SH-SY5Y (cell line): ENCODE results near the gene FAM135A.
A peak's percentile ranks its signal among the peaks of the same experiment; 100 is the strongest.

Source experiments
- GATA2 ChIP-seq: IDR thresholded peaks from 2 replicates; pipeline ENCODE4 v1.6.1; 2011; ENCODE audit warnings: mild to moderate bottlenecking, low read depth, low read length
- GATA3 ChIP-seq: IDR thresholded peaks from 2 replicates; pipeline ENCODE4 v1.6.1; 2011; ENCODE audit warnings: low read depth, mild to moderate bottlenecking, low read length, moderate library complexity

The FAM135A gene

DNA sequence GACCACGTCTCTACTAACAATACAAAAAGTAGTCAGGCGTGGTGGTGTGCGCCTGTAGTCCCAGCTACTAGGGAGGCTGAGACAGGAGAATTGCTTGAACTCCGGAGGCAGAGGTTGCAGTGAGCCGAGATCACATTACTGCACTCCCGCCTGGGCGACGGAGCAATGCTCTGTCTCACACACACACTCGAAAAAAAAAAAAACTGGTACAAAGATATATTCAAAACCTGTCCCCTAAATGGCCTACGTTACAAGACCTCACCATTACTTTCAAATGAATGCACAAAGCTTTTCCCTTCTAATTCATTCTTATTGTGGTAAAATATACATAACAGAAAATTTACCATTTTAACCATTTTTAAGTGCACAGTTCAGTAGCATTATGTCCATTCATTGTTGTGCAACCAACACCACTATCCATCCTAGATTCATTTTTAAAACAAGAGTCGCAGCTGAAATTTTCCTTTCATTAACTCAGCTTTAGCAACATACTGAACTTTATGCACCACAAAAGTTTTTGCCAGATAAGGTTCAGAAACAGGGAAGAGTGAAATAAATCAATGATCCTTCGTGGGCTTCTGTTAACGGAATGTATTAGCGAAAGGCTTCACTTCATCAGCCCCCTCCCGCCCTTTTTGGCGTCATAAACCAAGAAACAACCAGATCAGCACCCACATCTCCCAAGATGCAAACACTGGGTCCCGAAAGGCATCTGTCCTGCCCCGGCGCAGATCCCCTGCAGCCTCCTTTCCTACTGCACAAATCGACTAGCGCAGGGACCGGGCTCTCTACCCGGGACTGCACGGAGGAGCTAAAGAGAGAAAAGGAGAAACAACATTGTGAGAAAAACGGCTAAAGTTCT is 825 bp upstream of the FAM135A start:
- TF ChIP-seq GATA2 (no peak), GATA3 (no peak)

DNA sequence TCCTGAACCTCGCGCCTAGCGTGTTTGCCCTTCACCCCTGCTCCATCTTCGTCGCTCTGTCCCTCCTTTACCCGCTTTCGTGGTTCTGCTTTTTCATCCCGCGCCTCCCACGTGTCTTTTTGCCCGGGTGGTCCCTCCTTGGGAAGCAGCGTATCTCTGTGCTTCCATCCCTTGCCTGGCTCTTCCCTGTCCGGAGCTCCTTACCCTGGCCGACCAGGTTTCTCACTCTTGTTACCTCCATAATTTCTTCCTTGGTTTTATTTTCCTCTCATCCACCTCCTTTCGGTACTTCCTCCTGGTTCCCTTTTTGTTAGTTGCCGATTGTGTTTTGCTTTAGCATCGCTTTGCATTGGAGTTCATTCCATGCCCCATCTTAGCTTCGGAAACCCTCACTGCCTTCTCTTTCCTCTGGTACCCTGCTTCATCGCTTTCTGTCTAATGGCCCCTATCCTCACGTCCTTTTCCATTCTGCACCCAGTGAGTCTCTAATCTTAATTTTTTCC is 735 bp downstream of the FAM135A start:
- no peak for TF ChIP-seq GATA2
- TF ChIP-seq GATA3, result no peak

- TF ChIP-seq GATA3 (no peak), GATA2 (no peak)
Observed at GRCh38 chr6:70414813-70415212, 1.5 kb downstream of the FAM135A start.

DNA sequence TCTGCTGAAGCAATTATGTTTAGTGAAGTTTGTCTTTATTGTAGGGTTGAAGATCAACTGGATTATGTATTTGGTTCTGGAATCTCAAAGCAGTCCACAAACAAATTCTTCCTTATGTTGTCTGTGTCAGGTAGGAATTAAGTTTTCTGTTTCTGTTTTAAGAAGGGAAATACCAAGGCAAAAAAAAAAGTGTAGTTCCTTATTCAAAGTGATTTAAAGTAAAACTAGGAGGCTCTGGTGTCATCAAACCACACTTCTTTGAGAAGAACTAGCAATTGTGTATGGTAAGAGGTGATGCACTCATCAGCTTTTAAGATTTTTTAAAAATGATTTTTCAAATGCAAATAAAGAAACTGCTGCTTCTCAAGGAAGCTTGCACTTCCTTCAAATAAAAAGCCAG is 1.9 kb downstream of the FAM135A start:
- no peak for TF ChIP-seq GATA2
- no peak for TF ChIP-seq GATA3

DNA sequence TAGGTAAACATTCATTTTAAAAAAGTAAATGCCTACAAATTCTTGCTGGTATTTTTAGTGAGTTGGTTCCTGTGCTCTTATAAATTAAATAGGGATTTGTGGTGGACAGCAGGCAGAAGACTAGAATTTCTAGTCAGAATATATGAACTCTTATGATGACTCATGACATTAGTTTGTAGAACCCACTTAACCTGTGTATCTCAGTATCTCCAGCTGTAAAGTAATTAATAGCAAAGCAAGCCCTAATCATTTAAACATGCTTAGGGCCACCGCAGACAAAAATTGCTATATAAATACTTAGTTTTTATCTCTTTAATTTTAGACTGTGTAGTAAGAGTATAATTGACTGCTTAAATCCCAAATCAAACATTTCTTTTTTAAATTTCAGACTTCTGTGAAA is 2.4 kb downstream of the FAM135A start:
- TF ChIP-seq GATA2 (no peak), GATA3 (no peak)

DNA sequence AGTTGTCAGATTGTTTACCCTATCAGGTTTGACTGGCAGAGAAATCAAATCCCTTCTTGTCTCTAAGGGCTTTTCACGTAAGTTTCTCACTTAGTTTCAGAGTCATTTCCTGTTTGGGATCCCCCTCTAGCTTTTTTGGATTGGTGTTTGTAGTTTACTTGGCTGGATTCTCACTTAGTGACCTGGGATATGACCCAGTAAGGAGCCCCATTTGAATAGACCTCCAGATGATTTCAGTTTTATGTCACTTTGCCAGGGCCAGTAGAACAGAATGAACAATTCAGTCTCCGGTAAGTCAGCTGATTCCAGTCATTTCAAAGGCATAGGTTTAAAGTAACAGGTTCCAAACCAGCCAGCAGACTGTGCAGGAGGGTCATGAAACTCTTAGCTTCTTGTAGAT is 8.2 kb downstream of the FAM135A start:
- TF ChIP-seq GATA2, result no peak
- TF ChIP-seq GATA3, result no peak

DNA sequence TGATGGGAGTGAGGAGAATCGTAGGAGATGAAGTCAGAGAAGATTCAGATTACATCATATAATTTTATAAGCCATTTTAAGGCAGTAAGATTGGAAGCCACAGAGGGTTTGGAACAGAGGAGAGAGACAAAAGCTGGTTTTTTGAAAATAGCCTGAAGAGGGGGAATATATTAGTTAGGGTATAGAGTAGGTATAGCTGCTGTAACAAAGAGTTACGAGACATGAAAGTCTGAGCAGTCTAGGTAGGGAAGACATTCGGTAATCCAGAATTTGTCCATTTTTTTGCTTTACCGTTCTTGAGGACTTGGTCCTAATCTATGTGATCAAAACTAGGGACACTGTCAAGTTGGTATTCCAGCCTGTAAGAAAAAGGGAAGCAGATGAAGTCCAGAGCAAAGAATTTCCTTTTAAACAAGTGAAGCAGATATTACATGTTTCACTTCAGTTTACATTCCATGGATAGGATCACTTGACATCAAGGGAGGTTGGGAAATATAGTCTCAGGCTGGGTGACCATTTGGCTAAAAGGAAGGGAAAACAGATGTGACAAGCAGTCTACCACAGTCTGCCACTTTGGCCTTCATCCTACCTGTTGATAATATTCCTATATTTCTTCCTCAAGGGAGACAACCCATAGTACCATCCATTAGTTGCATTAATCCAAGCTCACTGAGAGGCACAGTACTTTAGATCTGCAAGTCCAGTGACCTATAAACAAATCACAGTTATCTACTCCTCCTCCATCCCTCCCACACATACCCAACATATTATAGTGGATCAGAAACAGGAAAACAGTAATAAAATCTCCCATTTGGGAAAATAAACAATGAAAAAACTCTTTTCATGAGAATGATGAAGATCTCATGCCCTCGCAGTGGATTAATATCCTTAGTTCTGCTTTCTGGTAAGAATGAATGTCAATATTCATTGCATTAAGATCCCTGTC is 10.2 kb downstream of the FAM135A start:
- TF ChIP-seq GATA2, result no peak
- TF ChIP-seq GATA3, result no peak

- TF ChIP-seq GATA3 (no peak), GATA2 (no peak)
Observed at GRCh38 chr6:70424291-70424690, 11.0 kb downstream of the FAM135A start.

GRCh38 chr6:70436320-70436719 is 23.0 kb downstream of the FAM135A start:
- no peak for TF ChIP-seq GATA3
- no peak for TF ChIP-seq GATA2

DNA sequence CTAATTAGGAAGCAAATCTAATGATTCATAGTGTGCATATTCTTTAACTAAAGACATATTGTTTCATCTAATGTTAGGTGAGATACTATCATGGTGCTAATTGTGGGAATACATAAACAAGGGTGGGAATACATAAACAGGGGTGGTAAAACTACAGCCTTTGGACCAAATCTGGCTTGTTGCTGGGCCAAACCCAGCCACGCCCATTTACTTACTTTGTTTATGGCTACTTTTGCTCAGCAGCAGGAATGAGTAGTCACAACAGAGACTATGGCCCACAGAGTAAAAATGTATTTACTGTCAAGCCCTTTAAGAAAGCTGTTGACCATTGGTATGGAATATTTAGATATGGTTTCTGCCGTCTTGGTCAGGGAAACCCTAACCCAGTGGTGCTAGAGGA is 31.7 kb downstream of the FAM135A start:
- TF ChIP-seq GATA3 (no peak), GATA2 (no peak)

DNA sequence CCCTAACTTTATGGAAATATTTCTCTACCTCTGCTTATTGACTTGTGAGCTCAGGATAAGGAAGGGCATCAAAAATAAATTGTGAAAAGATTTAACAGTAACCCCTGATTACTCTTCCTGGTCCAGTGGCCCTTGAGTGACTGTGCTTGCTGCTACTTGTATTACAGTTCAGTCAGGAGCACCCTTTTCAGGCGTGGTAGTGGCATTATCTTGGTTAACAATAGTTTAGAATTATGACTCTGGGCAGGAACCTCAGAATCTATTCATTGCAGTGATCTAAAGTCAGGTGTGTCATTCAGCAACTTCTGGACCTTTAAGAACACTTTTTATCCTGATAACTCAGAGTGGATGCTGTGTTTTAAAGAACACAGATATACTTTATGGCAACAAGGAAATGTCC is 43.4 kb downstream of the FAM135A start:
- TF ChIP-seq GATA3 (no peak), GATA2 (no peak)

- no peak for TF ChIP-seq GATA2
- TF ChIP-seq GATA3, result no peak
Observed at GRCh38 chr6:70459235-70459634, 45.9 kb downstream of the FAM135A start.

- TF ChIP-seq GATA2, result no peak
- no peak for TF ChIP-seq GATA3
Observed at GRCh38 chr6:70470016-70470415, 56.7 kb downstream of the FAM135A start.

DNA sequence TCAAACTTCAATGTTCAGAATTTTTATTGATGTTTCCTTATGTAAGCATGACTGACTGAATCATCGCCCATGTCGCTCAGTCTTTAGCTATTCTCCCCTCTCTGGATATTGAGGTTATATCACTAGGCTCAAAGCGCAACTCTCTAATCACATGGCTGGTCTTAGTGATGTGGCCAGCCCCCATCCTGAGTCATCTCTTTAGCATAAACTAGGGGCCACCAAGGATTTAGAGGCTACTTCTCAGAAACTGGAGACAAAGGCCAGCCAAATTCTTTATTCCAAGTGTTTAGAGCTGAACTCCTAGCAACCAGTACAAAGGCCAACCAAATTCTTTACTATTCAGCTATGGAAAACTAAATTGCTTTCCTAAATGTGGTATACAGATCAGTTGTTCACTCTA is 61.4 kb downstream of the FAM135A start:
- TF ChIP-seq GATA2 (no peak), GATA3 (no peak)

- TF ChIP-seq GATA3, result no peak
- peak; percentile 21; the same call in 1 of the 2 replicates for TF ChIP-seq GATA2
Observed at GRCh38 chr6:70479236-70479635, 65.9 kb downstream of the FAM135A start.
